MG63 (cell line): ENCODE measurements around the gene DAP. TPM values are rescaled to one million over a fixed set of nuclear protein-coding genes. Genes with fewer than 3 reads are reported as not detected.

ENCODE experiments used
- DNase-seq: peaks from one replicate; pipeline ENCODE4 v3.0.0-alpha.2; 2020
- H3K27me3 ChIP-seq: fragments of 250-450 bp; sonication (Bioruptor Pico); 2 replicates; pipeline ENCODE4 v1.5.1; 2020; ENCODE audit warnings: mild to moderate bottlenecking, moderate library complexity
- H3K36me3 ChIP-seq: fragments of 250-450 bp; sonication (Bioruptor Pico); 2 replicates; pipeline ENCODE4 v1.5.1; 2020; ENCODE audit warnings: mild to moderate bottlenecking, moderate library complexity
- H3K4me3 ChIP-seq: fragments of 250-450 bp; sonication (Bioruptor Pico); 2 replicates; pipeline ENCODE4 v1.5.1; 2020; ENCODE audit warnings: mild to moderate bottlenecking, moderate library complexity
- H3K9me3 ChIP-seq: fragments of 250-450 bp; sonication (Bioruptor Pico); 2 replicates; pipeline ENCODE4 v1.5.1; 2020; ENCODE audit warnings: mild to moderate bottlenecking, moderate library complexity
- total RNA-seq: library from RNA; depleted of rRNA; stranded (reverse); fragments of >200 nt; shearing (Covaris generic); gene quantifications from 2 replicates; pipeline ENCODE4 v1.2.3, GENCODE V29; 2014; ENCODE audit warnings: low replicate concordance

The DAP gene
- total RNA-seq, 1 experiment from 2014 or later = 26.4 TPM

- Histone ChIP-seq H3K4me3 (no peak overlapping the region), H3K9me3 (peaks cover 2% of the 10 kb centered on the region), H3K27me3 (no peaks in the 10 kb centered on the region), H3K36me3 (peaks cover 10% of the 10 kb centered on the region)
- no peak for DNase-seq
Observed at GRCh38 chr5:10691826-10692785, 68.9 kb downstream of the DAP start.

GRCh38 chr5:10690460-10691440 is 70.3 kb downstream of the DAP start:
- DNase-seq = no peak
- Histone ChIP-seq H3K36me3 (peaks cover 14% of the 10 kb centered on the region), H3K4me3 (no peak overlapping the region), H3K9me3 (peaks cover 4% of the 10 kb centered on the region), H3K27me3 (no peaks in the 10 kb centered on the region)

- peaks cover 16% of the 10 kb centered on the region for H3K36me3 ChIP-seq
- H3K4me3 ChIP-seq = no peak overlapping the region
- peaks cover 4% of the 10 kb centered on the region for H3K9me3 ChIP-seq
- no peak for DNase-seq
- H3K27me3 ChIP-seq = no peaks in the 10 kb centered on the region
Observed at GRCh38 chr5:10689391-10690081, 71.5 kb downstream of the DAP start.

GRCh38 chr5:10688651-10689171 is 72.3 kb downstream of the DAP start:
- no peak for DNase-seq
- peaks cover 4% of the 10 kb centered on the region for H3K9me3 ChIP-seq
- no peak overlapping the region for H3K4me3 ChIP-seq
- H3K36me3 ChIP-seq = peaks cover 20% of the 10 kb centered on the region
- no peaks in the 10 kb centered on the region for H3K27me3 ChIP-seq

- peaks cover 31% of the 10 kb centered on the region for H3K36me3 ChIP-seq
- H3K9me3 ChIP-seq = peaks cover 4% of the 10 kb centered on the region
- no peak for DNase-seq
- no peaks in the 10 kb centered on the region for H3K27me3 ChIP-seq
- H3K4me3 ChIP-seq = no peak overlapping the region
Observed at GRCh38 chr5:10686890-10687289, 74.1 kb downstream of the DAP start.

GRCh38 chr5:10685115-10685521 is 75.9 kb downstream of the DAP start:
- H3K4me3 ChIP-seq = no peak overlapping the region
- DNase-seq = no peak
- peaks cover 4% of the 10 kb centered on the region for H3K9me3 ChIP-seq
- peaks cover 39% of the 10 kb centered on the region for H3K36me3 ChIP-seq
- no peaks in the 10 kb centered on the region for H3K27me3 ChIP-seq

GRCh38 chr5:10684303-10685086 is 76.5 kb downstream of the DAP start:
- Histone ChIP-seq H3K36me3 (peaks cover 42% of the 10 kb centered on the region), H3K9me3 (peaks cover 4% of the 10 kb centered on the region), H3K4me3 (no peak overlapping the region), H3K27me3 (no peaks in the 10 kb centered on the region)
- no peak for DNase-seq

- no peaks in the 10 kb centered on the region for H3K27me3 ChIP-seq
- H3K9me3 ChIP-seq = peaks cover 4% of the 10 kb centered on the region
- peaks cover 53% of the 10 kb centered on the region for H3K36me3 ChIP-seq
- DNase-seq = no peak
- no peak overlapping the region for H3K4me3 ChIP-seq
Observed at GRCh38 chr5:10682801-10683525, 78.1 kb downstream of the DAP start.

GRCh38 chr5:10681731-10682679 is 79.0 kb downstream of the DAP start:
- Histone ChIP-seq H3K4me3 (no peak overlapping the region), H3K27me3 (no peaks in the 10 kb centered on the region), H3K9me3 (peaks cover 1% of the 10 kb centered on the region), H3K36me3 (peaks cover 57% of the 10 kb centered on the region)
- no peak for DNase-seq

- peaks cover 56% of the 10 kb centered on the region for H3K36me3 ChIP-seq
Observed at GRCh38 chr5:10680876-10681481, 80.1 kb downstream of the DAP start.

GRCh38 chr5:10679336-10679988 is 81.6 kb downstream of the DAP start:
- Histone ChIP-seq H3K36me3 (peaks cover 53% of the 10 kb centered on the region), H3K4me3 (no peak overlapping the region), H3K27me3 (no peaks in the 10 kb centered on the region), H3K9me3 (no peaks in the 10 kb centered on the region)
- DNase-seq = no peak

More at GRCh38 chr5:10680876-10681481, 80.1 kb downstream of the DAP start:
- no peak overlapping the region for H3K4me3 ChIP-seq
- DNase-seq = no peak
- H3K9me3 ChIP-seq = no peaks in the 10 kb centered on the region
- no peaks in the 10 kb centered on the region for H3K27me3 ChIP-seq

GRCh38 chr5:10678244-10678643 is 82.8 kb downstream of the DAP start:
- DNase-seq = no peak
- no peaks in the 10 kb centered on the region for H3K9me3 ChIP-seq
- no peaks in the 10 kb centered on the region for H3K27me3 ChIP-seq
- peaks cover 46% of the 10 kb centered on the region for H3K36me3 ChIP-seq
- H3K4me3 ChIP-seq = no peak overlapping the region

- DNase-seq = no peak
- Histone ChIP-seq H3K9me3 (no peaks in the 10 kb centered on the region), H3K4me3 (no peak overlapping the region), H3K27me3 (no peaks in the 10 kb centered on the region), H3K36me3 (peaks cover 39% of the 10 kb centered on the region)
Observed at GRCh38 chr5:10677533-10677932, 83.5 kb downstream of the DAP start.
